Sigmoid colon (tissue), 7 donors: ENCODE data around the gene ROR1. TPM values are rescaled to one million over a fixed set of nuclear protein-coding genes. Genes with fewer than 3 reads are reported as not detected.

Source experiments
- DNase-seq: peaks from one replicate; pipeline ENCODE4 v3.0.0-alpha.2; 2019
- H3K27ac ChIP-seq, 4 donors: fragments of 200-600 bp; sonication (generic); one replicate each; pipeline ENCODE4 v1.5.1; 2016 to 2019; ENCODE audit warnings: mild to moderate bottlenecking in 1 of 4
- H3K27me3 ChIP-seq, 3 donors: fragments of 200-600 bp; sonication (generic); one replicate each; pipeline ENCODE4 v1.5.1; 2019; ENCODE audit warnings: mild to moderate bottlenecking in 1 of 3
- H3K36me3 ChIP-seq, 4 donors: fragments of 200-600 bp; sonication (generic); one replicate each; pipeline ENCODE4 v1.5.1; 2016 to 2019
- H3K4me1 ChIP-seq, 4 donors: fragments of 200-600 bp; sonication (generic); one replicate each; pipeline ENCODE4 v1.5.1; 2017 to 2019
- H3K4me3 ChIP-seq, 4 donors: fragments of 200-600 bp; sonication (generic); one replicate each; pipeline ENCODE4 v1.5.1; 2017 to 2019; ENCODE audit warnings: mild to moderate bottlenecking in 2 of 4, moderate library complexity in 1 of 4
- H3K9me3 ChIP-seq, 4 donors: fragments of 200-600 bp in 3 of 4; sonication (generic) in 3 of 4; one replicate each; pipeline versions ENCODE4 v1.5.1 to v1.6.1; 2013 to 2019
- CTCF ChIP-seq, 4 experiments: fragments of 450-650 bp in 3 of 4; fragments of 200-600 bp in 1 of 4; IDR thresholded peaks; one replicate each; pipeline ENCODE4 v1.5.1; 2016 to 2019; ENCODE audit warnings: antibody characterized with exemption in 4 of 4, mild to moderate bottlenecking in 3 of 4, moderate library complexity in 2 of 4
- EP300 ChIP-seq, 4 donors: sonication (generic); formaldehyde crosslinking; IDR thresholded peaks; one replicate each; pipeline ENCODE4 v1.6.1; 2017; ENCODE audit warnings: antibody characterized with exemption in 4 of 4
- POLR2A ChIP-seq, 2 donors: fragments of 450-650 bp; IDR thresholded peaks; one replicate each; pipeline ENCODE4 v1.6.1; 2016; ENCODE audit warnings: antibody characterized with exemption in 2 of 2, mild to moderate bottlenecking in 2 of 2, moderate library complexity in 2 of 2
- POLR2AphosphoS5 ChIP-seq, 4 donors: sonication (generic); formaldehyde crosslinking; IDR thresholded peaks; one replicate each; pipeline ENCODE4 v1.6.1; 2017; ENCODE audit warnings: antibody characterized with exemption in 4 of 4
- WGBS, 2 donors: extraction: QIAGEN DNeasy Blood & Tissue Kit; methylation state at CpG; one replicate each; pipeline ENCODE4 v1.1.7; 2013; 5-methylcytosine and 5-hydroxymethylcytosine counted together
- intact Hi-C: fragments of 100-400 bp; cut with DNase I; formaldehyde crosslinking; loops from one replicate; pipeline ENCODE4 v1.15.1; 2023
- polyA plus RNA-seq, 3 donors: library from polyadenylated mRNA; stranded (reverse); fragments of 200-250 nt; gene quantifications; one replicate each; pipeline ENCODE4 v1.2.3, GENCODE V29; 2013
- total RNA-seq, 4 donors: library from RNA; depleted of rRNA; stranded (reverse); fragments of >200 nt; gene quantifications; one replicate each; pipeline ENCODE4 v1.1.0, GENCODE V29; 2016
- donor health status: healthy with polysubstance abuse.
- donor health status: Bipolar disorder and iron deficiency.
- donor health status: healthy.

ROR1 gene
- total and polyA plus RNA-seq, 7 donors = under 0.01 to 37.1 (median 27.3) TPM

DNA sequence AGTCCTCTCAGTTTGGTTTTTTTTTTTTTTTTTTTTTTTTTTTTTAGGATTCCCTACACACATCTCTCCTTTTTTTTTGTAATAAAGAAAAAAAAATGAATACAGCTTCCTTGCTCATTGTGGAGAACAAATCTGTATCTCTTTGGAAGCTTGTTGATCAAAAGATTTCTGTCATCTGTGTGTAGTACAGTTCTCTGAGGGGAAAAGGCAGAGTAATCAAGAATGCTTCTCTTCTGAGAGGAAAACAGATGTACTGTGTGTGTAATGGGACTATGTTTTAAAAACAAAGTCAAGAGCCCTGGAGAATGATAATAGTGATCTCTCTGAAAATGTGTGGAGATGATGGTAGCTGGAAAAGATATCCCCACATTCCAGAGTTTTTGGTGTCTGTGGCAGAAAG lies 16.5 kb upstream of the ROR1 start:
- intact Hi-C loops = no loop called here
- Histone ChIP-seq H3K4me3 (no peak overlapping the region), H3K27ac (no peak overlapping the region), H3K27me3 (no peaks in the 10 kb centered on the region), H3K9me3 (no peaks in the 10 kb centered on the region), H3K4me1 (no peaks in the 10 kb centered on the region), H3K36me3 (no peaks in the 10 kb centered on the region)
- DNase-seq = no peak
- no peak for TF ChIP-seq POLR2AphosphoS5 (IDR thresholded peaks at IDR 0.05)
- no peak for TF ChIP-seq CTCF (IDR thresholded peaks at IDR 0.05)
- TF ChIP-seq POLR2A (IDR thresholded peaks at IDR 0.05) = no peak
- no peak for TF ChIP-seq EP300 (IDR thresholded peaks at IDR 0.05)

- TF ChIP-seq POLR2A (IDR thresholded peaks at IDR 0.05) (no peak), CTCF (IDR thresholded peaks at IDR 0.05) (no peak), POLR2AphosphoS5 (IDR thresholded peaks at IDR 0.05) (no peak), EP300 (IDR thresholded peaks at IDR 0.05) (no peak)
- intact Hi-C loops = no loop called here
- Histone ChIP-seq H3K4me1 (no peaks in the 10 kb centered on the region), H3K27ac (no peak overlapping the region), H3K9me3 (no peaks in the 10 kb centered on the region), H3K36me3 (no peaks in the 10 kb centered on the region), H3K4me3 (no peak overlapping the region), H3K27me3 (no peaks in the 10 kb centered on the region)
- 13 to 60% methylated on average over 6 of the region's 6 CpGs for WGBS, 2 donors
- no peak for DNase-seq
Observed at GRCh38 chr1:63758791-63759190, 15.0 kb upstream of the ROR1 start.

- no peaks in the 10 kb centered on the region for H3K36me3 ChIP-seq
- no peaks in the 10 kb centered on the region for H3K4me1 ChIP-seq
- no peaks in the 10 kb centered on the region for H3K27me3 ChIP-seq
- no peak overlapping the region for H3K27ac ChIP-seq
- TF ChIP-seq EP300 (IDR thresholded peaks at IDR 0.05) = no peak
- TF ChIP-seq CTCF (IDR thresholded peaks at IDR 0.05) = no peak
- TF ChIP-seq POLR2A (IDR thresholded peaks at IDR 0.05) = no peak
- TF ChIP-seq POLR2AphosphoS5 (IDR thresholded peaks at IDR 0.05) = no peak
- intact Hi-C loops = no loop called here
- H3K4me3 ChIP-seq = no peak overlapping the region
- H3K9me3 ChIP-seq = no peaks in the 10 kb centered on the region
- DNase-seq = no peak
Observed at GRCh38 chr1:63759778-63760177, 14.0 kb upstream of the ROR1 start.

- TF ChIP-seq EP300 (IDR thresholded peaks at IDR 0.05) (no peak), POLR2AphosphoS5 (IDR thresholded peaks at IDR 0.05) (peak in 2 of 4 donors; percentile 46 to 65)
- 69 to 71% methylated on average over 1 of the region's 1 CpG for WGBS, 2 donors
- no peaks in the 10 kb centered on the region for H3K9me3 ChIP-seq
- no peak for DNase-seq
- H3K27ac ChIP-seq = peak overlapping the region in 1 of 4 donors; percentile 16
- H3K27me3 ChIP-seq = no peaks in the 10 kb centered on the region
- no peak overlapping the region for H3K4me3 ChIP-seq
- no peaks in the 10 kb centered on the region for H3K36me3 ChIP-seq
- intact Hi-C loops = loop anchor here (5.0 to 10.0 kb wide), 4 partner anchors 147 to 472 kb away; no protein-coding TSS in a partner anchor
- peaks cover 0 to 14% (median 6%) of the 10 kb centered on the region in 4 donors for H3K4me1 ChIP-seq
Observed at GRCh38 chr1:63770381-63770780, 3.4 kb upstream of the ROR1 start.

GRCh38 chr1:63772201-63772600 lies 1.6 kb upstream of the ROR1 start:
- no peak for TF ChIP-seq CTCF (IDR thresholded peaks at IDR 0.05)
- TF ChIP-seq EP300 (IDR thresholded peaks at IDR 0.05) = no peak
- TF ChIP-seq POLR2A (IDR thresholded peaks at IDR 0.05) = no peak
- TF ChIP-seq POLR2AphosphoS5 (IDR thresholded peaks at IDR 0.05) = no peak
- intact Hi-C loops = loop anchor here (5.0 to 10.0 kb wide), 4 partner anchors 145 to 470 kb away; no protein-coding TSS in a partner anchor
- Histone ChIP-seq H3K36me3 (no peaks in the 10 kb centered on the region), H3K4me3 (no peak overlapping the region), H3K9me3 (no peaks in the 10 kb centered on the region), H3K27ac (no peak overlapping the region), H3K4me1 (peaks cover 0 to 31% (median 21%) of the 10 kb centered on the region in 4 donors), H3K27me3 (no peaks in the 10 kb centered on the region)
- WGBS, 2 donors = 95 to 96% methylated on average over 3 of the region's 3 CpGs
- no peak for DNase-seq
